ENCODE measurements around the gene IQCN.

The IQCN gene

GRCh38 chr19:18245297-18245696 lies 29.0 kb downstream of the IQCN start:
- in situ Hi-C loops (cut with MboI; ENCODE audit: low sequenced_read_pairs) = no loop called here

GRCh38 chr19:18239303-18239702 lies 34.9 kb downstream of the IQCN start:
- in situ Hi-C loops (cut with MboI; ENCODE audit: low sequenced_read_pairs) = no loop called here

- in situ Hi-C loops (cut with MboI; ENCODE audit: low sequenced_read_pairs) = no loop called here
These were observed 40.1 kb downstream of the IQCN start for GRCh38 chr19:18234194-18234593.

GRCh38 chr19:18233224-18233825 lies 40.9 kb downstream of the IQCN start:
- in situ Hi-C loops (cut with MboI; ENCODE audit: low sequenced_read_pairs) = no loop called here

GRCh38 chr19:18232540-18233223 lies 41.6 kb downstream of the IQCN start:
- in situ Hi-C loops (cut with MboI; ENCODE audit: low sequenced_read_pairs) = no loop called here

GRCh38 chr19:18231775-18232174 lies 42.5 kb downstream of the IQCN start:
- in situ Hi-C loops (cut with MboI; ENCODE audit: low sequenced_read_pairs) = no loop called here

- in situ Hi-C loops (cut with MboI; ENCODE audit: low sequenced_read_pairs) = no loop called here
These were observed 43.1 kb downstream of the IQCN start for GRCh38 chr19:18230941-18231734.

- in situ Hi-C loops (cut with MboI; ENCODE audit: low sequenced_read_pairs) = no loop called here
These were observed 44.3 kb downstream of the IQCN start for GRCh38 chr19:18229915-18230314.

- in situ Hi-C loops (cut with MboI; ENCODE audit: low sequenced_read_pairs) = no loop called here
These were observed 44.8 kb downstream of the IQCN start for GRCh38 chr19:18229474-18229873.

GRCh38 chr19:18227781-18228271 lies 46.4 kb downstream of the IQCN start:
- in situ Hi-C loops (cut with MboI; ENCODE audit: low sequenced_read_pairs) = no loop called here

GRCh38 chr19:18226956-18227780 lies 47.1 kb downstream of the IQCN start:
- in situ Hi-C loops (cut with MboI; ENCODE audit: low sequenced_read_pairs) = no loop called here

GRCh38 chr19:18225702-18226468 lies 48.4 kb downstream of the IQCN start, which contains the start of gene PDE4C:
TSS of gene PDE4C (minus strand) at chr19:18226438. CDS start at chr19:18226415, 23 bp downstream.
- in situ Hi-C loops (cut with MboI; ENCODE audit: low sequenced_read_pairs) = no loop called here

GRCh38 chr19:18225355-18225701 lies 48.9 kb downstream of the IQCN start:
- in situ Hi-C loops (cut with MboI; ENCODE audit: low sequenced_read_pairs) = no loop called here

GRCh38 chr19:18224525-18225354 lies 49.5 kb downstream of the IQCN start:
- in situ Hi-C loops (cut with MboI; ENCODE audit: low sequenced_read_pairs) = no loop called here

GRCh38 chr19:18223860-18224524 lies 50.3 kb downstream of the IQCN start:
- in situ Hi-C loops (cut with MboI; ENCODE audit: low sequenced_read_pairs) = no loop called here

- in situ Hi-C loops (cut with MboI; ENCODE audit: low sequenced_read_pairs) = no loop called here
These were observed 52.2 kb downstream of the IQCN start for GRCh38 chr19:18221815-18222725.

- in situ Hi-C loops (cut with MboI; ENCODE audit: low sequenced_read_pairs) = no loop called here
These were observed 53.5 kb downstream of the IQCN start for GRCh38 chr19:18220632-18221275.
